Activated CD8-positive, alpha-beta T cell treated with anti-CD3 and anti-CD28 coated beads for 36 hours (primary cell): ENCODE measurements around the gene BPTF. TPM values are rescaled to one million over a fixed set of nuclear protein-coding genes. Genes with fewer than 3 reads are reported as not detected.

ENCODE experiments used
- ATAC-seq: fragments of 200-7000 bp; cut with Tn5 transposase; one replicate; pipeline ENCODE4 v1.10.0; 2021; ENCODE audit warnings: mild to moderate bottlenecking, moderate library complexity
- CTCF ChIA-PET: fragments of 350-600 bp; sonication (Branson Sonifier 250); formaldehyde crosslinking; loops from one replicate; lab custom pipeline; 2021; ENCODE audit warnings: antibody characterized with exemption; lab: Charles Lee
- POLR2A ChIA-PET: fragments of 350-600 bp; sonication (Branson Sonifier 250); formaldehyde crosslinking; loops from one replicate; lab custom pipeline; 2021; ENCODE audit warnings: antibody characterized with exemption; lab: Charles Lee
- DNase-seq: peaks from one replicate; pipeline ENCODE4 v3.0.0-alpha.2; 2020
- H3K27ac Mint-ChIP-seq: one replicate; pipeline ENCODE4 v1.8.0; 2021; ENCODE audit warnings: mild to moderate bottlenecking, mixed read lengths
- H3K27me3 Mint-ChIP-seq: one replicate; pipeline ENCODE4 v1.8.0; 2021; ENCODE audit warnings: mixed read lengths
- H3K36me3 Mint-ChIP-seq: one replicate; pipeline ENCODE4 v1.8.0; 2021; ENCODE audit warnings: low read depth, mixed read lengths
- H3K4me1 Mint-ChIP-seq: one replicate; pipeline ENCODE4 v1.8.0; 2021; ENCODE audit warnings: low read depth, mixed read lengths
- H3K4me3 Mint-ChIP-seq: one replicate; pipeline ENCODE4 v1.8.0; 2021; ENCODE audit warnings: mild to moderate bottlenecking, moderate library complexity, mixed read lengths
- H3K9me3 Mint-ChIP-seq: one replicate; pipeline ENCODE4 v1.8.0; 2021; ENCODE audit warnings: mixed read lengths
- CTCF ChIP-seq: fragments of 200-600 bp; IDR thresholded peaks from one replicate; pipeline ENCODE4 v1.8.0; 2022; ENCODE audit warnings: antibody characterized with exemption, mild to moderate bottlenecking
- intact Hi-C: fragments of 100-400 bp; cut with micrococcal nuclease; formaldehyde crosslinking; loops from one replicate; pipeline ENCODE4 v1.10.0; 2022
- total RNA-seq, 2 experiments: library from RNA; stranded (reverse); gene quantifications; one replicate each; pipeline ENCODE4 v1.2.3, GENCODE V29; 2021

BPTF gene
- total RNA-seq, 2 experiments from 2014 or later = 80.1 to 84.4 TPM

- ChIA-PET POLR2A (no interaction called here), CTCF (no interaction called here)
- peak; percentile 34 for ATAC-seq
- TF ChIP-seq CTCF = no peak
- H3K9me3 Mint-ChIP-seq = no peaks in the 10 kb centered on the region
- intact Hi-C loops = no loop called here
- peak overlapping the region; percentile 85 for H3K27ac Mint-ChIP-seq
- H3K36me3 Mint-ChIP-seq = peaks cover 23% of the 10 kb centered on the region
- H3K4me1 Mint-ChIP-seq = peaks cover 49% of the 10 kb centered on the region
- no peaks in the 10 kb centered on the region for H3K27me3 Mint-ChIP-seq
- peak overlapping the region; percentile 87 for H3K4me3 Mint-ChIP-seq
- peak; percentile 80 for DNase-seq
These were observed 4.0 kb downstream of the BPTF start for GRCh38 chr17:67829331-67829730.

GRCh38 chr17:67830440-67830839 is 5.1 kb downstream of the BPTF start:
- Mint-ChIP-seq H3K9me3 (no peaks in the 10 kb centered on the region), H3K4me3 (no peak overlapping the region), H3K4me1 (peaks cover 56% of the 10 kb centered on the region), H3K27me3 (no peaks in the 10 kb centered on the region), H3K27ac (peak overlapping the region; percentile 37), H3K36me3 (peaks cover 26% of the 10 kb centered on the region)
- POLR2A ChIA-PET = no interaction called here
- CTCF ChIA-PET = interaction anchor here (1.1 kb wide), 1 partner anchor 30 kb away, joined by 3 read pairs; no protein-coding TSS in a partner anchor
- TF ChIP-seq CTCF = no peak
- DNase-seq = no peak
- intact Hi-C loops = loop anchor here (5.0 kb wide), 1 partner anchor 37 kb away; no protein-coding TSS in a partner anchor
- ATAC-seq = no peak

- H3K27me3 Mint-ChIP-seq = no peaks in the 10 kb centered on the region
- no peak overlapping the region for H3K27ac Mint-ChIP-seq
- DNase-seq (no peak), ATAC-seq (no peak)
- H3K36me3 Mint-ChIP-seq = peaks cover 26% of the 10 kb centered on the region
- POLR2A ChIA-PET = no interaction called here
- H3K4me1 Mint-ChIP-seq = peaks cover 62% of the 10 kb centered on the region
- H3K4me3 Mint-ChIP-seq = no peak overlapping the region
- CTCF ChIA-PET = interaction anchor here (1.1 kb wide), 1 partner anchor 31 kb away, joined by 3 read pairs; no protein-coding TSS in a partner anchor
- intact Hi-C loops = loop anchor here (5.0 kb wide), 1 partner anchor 36 kb away; no protein-coding TSS in a partner anchor
- H3K9me3 Mint-ChIP-seq = no peaks in the 10 kb centered on the region
- TF ChIP-seq CTCF = no peak
These were observed 6.0 kb downstream of the BPTF start for GRCh38 chr17:67831268-67831667.

- ChIA-PET CTCF (no interaction called here), POLR2A (no interaction called here)
- no peak for DNase-seq
- peaks cover 75% of the 10 kb centered on the region for H3K4me1 Mint-ChIP-seq
- no peak for TF ChIP-seq CTCF
- H3K4me3 Mint-ChIP-seq = no peak overlapping the region
- no peaks in the 10 kb centered on the region for H3K9me3 Mint-ChIP-seq
- no peak overlapping the region for H3K27ac Mint-ChIP-seq
- no peak for ATAC-seq
- H3K27me3 Mint-ChIP-seq = no peaks in the 10 kb centered on the region
- H3K36me3 Mint-ChIP-seq = peaks cover 16% of the 10 kb centered on the region
- intact Hi-C loops = loop anchor here (5.0 kb wide), 1 partner anchor 34 kb away; no protein-coding TSS in a partner anchor
These were observed 7.8 kb downstream of the BPTF start for GRCh38 chr17:67833134-67833533.

- ChIA-PET POLR2A (no interaction called here), CTCF (no interaction called here)
- peaks cover 75% of the 10 kb centered on the region for H3K4me1 Mint-ChIP-seq
- no peak for ATAC-seq
- peaks cover 16% of the 10 kb centered on the region for H3K36me3 Mint-ChIP-seq
- no peak overlapping the region for H3K27ac Mint-ChIP-seq
- no peak for DNase-seq
- H3K4me3 Mint-ChIP-seq = no peak overlapping the region
- no peaks in the 10 kb centered on the region for H3K27me3 Mint-ChIP-seq
- H3K9me3 Mint-ChIP-seq = no peaks in the 10 kb centered on the region
- intact Hi-C loops = loop anchor here (5.0 kb wide), 1 partner anchor 33 kb away; no protein-coding TSS in a partner anchor
- TF ChIP-seq CTCF = no peak
These were observed 8.8 kb downstream of the BPTF start for GRCh38 chr17:67833946-67834631.
